T47D (cell line): ENCODE results near the gene RECQL5.

Experiments
- DNase-seq, 2 experiments: peaks; one replicate each; pipeline versions ENCODE4 v3.0.0 to v3.0.0-alpha.2; 2011 to 2012; ENCODE audit warnings: low read depth in 1 of 2, low spot score in 1 of 2
- JUND ChIP-seq: IDR thresholded peaks from 2 replicates; pipeline ENCODE4 v1.6.1; 2012; ENCODE audit warnings: low read depth
- in situ Hi-C: cut with HindIII; loops from 2 replicates; pipeline ENCODE4 v1.10.0; 2016; ENCODE audit warnings: low sequenced_read_pairs, low pct_unique_long_range_greater_than_20kb

RECQL5 gene

GRCh38 chr17:75633486-75634375 is 33.2 kb downstream of the RECQL5 start:
- in situ Hi-C loops, result no loop called here
- DNase-seq, result peak; percentile 98
- no peak for TF ChIP-seq JUND

- DNase-seq, result peak; percentile 88 to 98
- in situ Hi-C loops, result no loop called here
- no peak for TF ChIP-seq JUND
Measured at GRCh38 chr17:75632863-75633485, 34.0 kb downstream of the RECQL5 start, which contains the start of gene SMIM5. Gene SMIM5, plus strand, starts transcription at chr17:75633434. Its CDS starts 6,768 bp downstream, at chr17:75640202.

GRCh38 chr17:75632428-75632827 is 34.5 kb downstream of the RECQL5 start:
- in situ Hi-C loops, result no loop called here
- TF ChIP-seq JUND, result no peak
- no peak for DNase-seq

- in situ Hi-C loops, result no loop called here
- no peak for TF ChIP-seq JUND
- no peak for DNase-seq
Measured at GRCh38 chr17:75631353-75631752, 35.6 kb downstream of the RECQL5 start.

GRCh38 chr17:75630071-75630917 is 36.7 kb downstream of the RECQL5 start:
- no peak for TF ChIP-seq JUND
- in situ Hi-C loops, result no loop called here
- no peak for DNase-seq

GRCh38 chr17:75629157-75629556 is 37.8 kb downstream of the RECQL5 start:
- DNase-seq, result no peak
- no peak for TF ChIP-seq JUND
- in situ Hi-C loops, result no loop called here

GRCh38 chr17:75628425-75628824 is 38.5 kb downstream of the RECQL5 start:
- no peak for DNase-seq
- no peak for TF ChIP-seq JUND
- in situ Hi-C loops, result no loop called here

- no peak for TF ChIP-seq JUND
- no peak for DNase-seq
- in situ Hi-C loops, result no loop called here
Measured at GRCh38 chr17:75627094-75627493, 39.9 kb downstream of the RECQL5 start.

- DNase-seq, result no peak
- in situ Hi-C loops, result no loop called here
- no peak for TF ChIP-seq JUND
Measured at GRCh38 chr17:75626496-75627038, 40.4 kb downstream of the RECQL5 start.

- no peak for TF ChIP-seq JUND
- DNase-seq, result peak; percentile 49 to 82
- in situ Hi-C loops, result no loop called here
Measured at GRCh38 chr17:75625813-75626486, 41.0 kb downstream of the RECQL5 start.

GRCh38 chr17:75624714-75625345 is 42.1 kb downstream of the RECQL5 start:
- in situ Hi-C loops, result no loop called here
- no peak for TF ChIP-seq JUND
- no peak for DNase-seq

- DNase-seq, result no peak
- in situ Hi-C loops, result no loop called here
- no peak for TF ChIP-seq JUND
Measured at GRCh38 chr17:75624021-75624420, 42.9 kb downstream of the RECQL5 start.
